Measurements from ENCODE around the gene HMGN4. TPM values are rescaled to one million over a fixed set of nuclear protein-coding genes. Genes with fewer than 3 reads are reported as not detected.

HMGN4 gene
- total and polyA plus RNA-seq, 9 of the 15 experiments (the other 6 are each of a cell fraction or from before 2014, with no cell fraction given), result 35.4 to 134 (median 94.1) TPM

DNA sequence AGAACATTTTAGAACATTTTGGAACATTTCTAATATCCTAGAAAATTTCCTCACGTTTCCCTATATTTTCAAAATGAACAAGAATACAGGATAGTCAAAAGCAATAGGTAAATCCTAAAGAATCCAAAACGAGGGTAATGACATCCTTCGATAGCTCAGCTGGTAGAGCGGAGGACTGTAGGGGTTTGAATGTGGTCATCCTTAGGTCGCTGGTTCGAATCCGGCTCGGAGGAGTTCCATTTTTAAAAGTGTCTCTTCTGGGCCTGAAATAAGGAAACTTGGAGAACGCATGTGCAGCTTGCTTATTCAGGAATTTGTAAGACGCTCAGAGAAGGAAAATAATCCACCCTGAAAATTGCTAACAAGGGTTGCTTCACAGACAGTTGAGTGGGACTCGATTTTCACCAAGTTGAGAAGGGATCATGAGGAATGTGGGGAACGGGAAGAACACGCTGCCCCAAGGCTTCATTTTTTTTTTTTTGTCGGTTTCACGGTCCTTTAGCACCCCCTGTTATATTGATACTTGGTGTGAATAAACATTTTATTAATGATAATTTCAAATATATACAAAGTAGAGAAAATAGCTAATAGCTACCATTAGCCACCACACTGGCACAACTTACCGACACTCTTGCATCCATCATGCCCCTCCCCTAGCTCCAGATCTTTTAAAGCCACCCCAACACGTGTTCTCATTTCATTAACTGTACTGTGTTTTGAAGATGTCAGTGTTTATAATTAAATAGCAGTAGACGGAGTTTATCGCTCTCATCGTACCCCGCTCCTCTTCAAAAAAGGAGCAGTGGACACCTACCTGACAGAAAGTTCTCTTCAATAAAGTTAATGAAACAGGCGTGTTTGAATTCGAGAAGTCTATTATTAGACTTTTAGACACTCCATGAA lies 56.8 kb downstream of the HMGN4 start (continued):
- TF ChIP-seq USF2 (CRISPR knock-in tag; IDR thresholded peaks at IDR 0.05) (no peak), TEAD1 (CRISPR knock-in tag; IDR thresholded peaks at IDR 0.05) (0 out of 4 replicates have a peak, but pooled peaks of 1 of the 2 experiments have one; percentile 37), MNT (conservative IDR thresholded peaks at IDR 0.05) (peak; percentile 73 to 84), ZNF561 (CRISPR knock-in tag; conservative IDR thresholded peaks at IDR 0.05) (0 out of 2 replicates have a peak, but pooled peaks have one; percentile 21), RBBP5 (IDR thresholded peaks at IDR 0.05; ENCODE audit: borderline replicate concordance, insufficient read depth, low read length, poor library complexity, severe bottlenecking) (no peak), EP400 (IDR thresholded peaks at IDR 0.05) (peak; percentile 49; the same call in 1 of the 2 replicates), BDP1 (IDR thresholded peaks at IDR 0.05; ENCODE audit: insufficient read depth, insufficient read length) (peak; percentile 42), GTF2F1 (IDR thresholded peaks at IDR 0.05; ENCODE audit: low read depth, low read length) (no peak), SIN3B (IDR thresholded peaks at IDR 0.05; ENCODE audit: low read depth) (no peak), HINFP (tag; conservative IDR thresholded peaks at IDR 0.05; ENCODE audit: low read depth) (no peak), ZFP30 (CRISPR knock-in tag; IDR thresholded peaks at IDR 0.05; ENCODE audit: borderline replicate concordance) (no peak), ZBTB2 (IDR thresholded peaks at IDR 0.05) (no peak; the same call in 1 of the 2 replicates), MLX (CRISPR knock-in tag; conservative IDR thresholded peaks at IDR 0.05) (0 out of 4 replicates have a peak, but pooled peaks of 1 of the 2 experiments have one; percentile 22)
- TF ChIP-seq, protein P1, sequence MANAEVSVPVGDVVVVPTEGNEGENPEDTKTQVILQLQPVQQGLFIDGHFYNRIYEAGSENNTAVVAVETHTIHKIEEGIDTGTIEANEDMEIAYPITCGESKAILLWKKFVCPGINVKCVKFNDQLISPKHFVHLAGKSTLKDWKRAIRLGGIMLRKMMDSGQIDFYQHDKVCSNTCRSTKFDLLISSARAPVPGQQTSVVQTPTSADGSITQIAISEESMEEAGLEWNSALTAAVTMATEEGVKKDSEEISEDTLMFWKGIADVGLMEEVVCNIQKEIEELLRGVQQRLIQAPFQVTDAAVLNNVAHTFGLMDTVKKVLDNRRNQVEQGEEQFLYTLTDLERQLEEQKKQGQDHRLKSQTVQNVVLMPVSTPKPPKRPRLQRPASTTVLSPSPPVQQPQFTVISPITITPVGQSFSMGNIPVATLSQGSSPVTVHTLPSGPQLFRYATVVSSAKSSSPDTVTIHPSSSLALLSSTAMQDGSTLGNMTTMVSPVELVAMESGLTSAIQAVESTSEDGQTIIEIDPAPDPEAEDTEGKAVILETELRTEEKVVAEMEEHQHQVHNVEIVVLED (CRISPR knock-in tag; IDR thresholded peaks at IDR 0.05), result no peak
- TF ChIP-seq, protein P2, sequence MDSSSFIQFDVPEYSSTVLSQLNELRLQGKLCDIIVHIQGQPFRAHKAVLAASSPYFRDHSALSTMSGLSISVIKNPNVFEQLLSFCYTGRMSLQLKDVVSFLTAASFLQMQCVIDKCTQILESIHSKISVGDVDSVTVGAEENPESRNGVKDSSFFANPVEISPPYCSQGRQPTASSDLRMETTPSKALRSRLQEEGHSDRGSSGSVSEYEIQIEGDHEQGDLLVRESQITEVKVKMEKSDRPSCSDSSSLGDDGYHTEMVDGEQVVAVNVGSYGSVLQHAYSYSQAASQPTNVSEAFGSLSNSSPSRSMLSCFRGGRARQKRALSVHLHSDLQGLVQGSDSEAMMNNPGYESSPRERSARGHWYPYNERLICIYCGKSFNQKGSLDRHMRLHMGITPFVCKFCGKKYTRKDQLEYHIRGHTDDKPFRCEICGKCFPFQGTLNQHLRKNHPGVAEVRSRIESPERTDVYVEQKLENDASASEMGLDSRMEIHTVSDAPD (CRISPR knock-in tag; IDR thresholded peaks at IDR 0.05), result no peak

Measured in K562 (cell line).